Activated CD8-positive, alpha-beta memory T cell treated with anti-CD3 and anti-CD28 coated beads, Interleukin-2, amount 50 U/mL, for 1 hour (primary cell): ENCODE measurements around the gene ADAMTS12.

ENCODE experiments used
- DNase-seq: peaks from one replicate; pipeline ENCODE4 v3.0.0-alpha.2; 2020; ENCODE audit errors: extremely low read depth

Gene ADAMTS12

GRCh38 chr5:33657804-33658440 lies 233.9 kb downstream of the ADAMTS12 start:
- DNase-seq, result no peak

- DNase-seq, result no peak
Measured at GRCh38 chr5:33657176-33657575, 234.6 kb downstream of the ADAMTS12 start.

GRCh38 chr5:33650911-33651310 lies 240.9 kb downstream of the ADAMTS12 start:
- no peak for DNase-seq

GRCh38 chr5:33649549-33650482 lies 242.0 kb downstream of the ADAMTS12 start:
- DNase-seq, result no peak

- no peak for DNase-seq
Measured at GRCh38 chr5:33641744-33642505, 249.9 kb downstream of the ADAMTS12 start.

- DNase-seq, result no peak
Measured at GRCh38 chr5:33639474-33639873, 252.3 kb downstream of the ADAMTS12 start.

- DNase-seq, result no peak
Measured at GRCh38 chr5:33637011-33637410, 254.8 kb downstream of the ADAMTS12 start.

GRCh38 chr5:33635582-33635981 lies 256.2 kb downstream of the ADAMTS12 start:
- no peak for DNase-seq

GRCh38 chr5:33633699-33634098 lies 258.1 kb downstream of the ADAMTS12 start:
- DNase-seq, result no peak

- DNase-seq, result no peak
Measured at GRCh38 chr5:33631786-33632185, 260.0 kb downstream of the ADAMTS12 start.

GRCh38 chr5:33631139-33631538 lies 260.7 kb downstream of the ADAMTS12 start:
- DNase-seq, result no peak

- no peak for DNase-seq
Measured at GRCh38 chr5:33629999-33630398, 261.8 kb downstream of the ADAMTS12 start.

- no peak for DNase-seq
Measured at GRCh38 chr5:33628796-33629195, 263.0 kb downstream of the ADAMTS12 start.

- DNase-seq, result no peak
Measured at GRCh38 chr5:33621514-33621913, 270.3 kb downstream of the ADAMTS12 start.

GRCh38 chr5:33614039-33614438 lies 277.8 kb downstream of the ADAMTS12 start:
- DNase-seq, result no peak

GRCh38 chr5:33612386-33612785 lies 279.4 kb downstream of the ADAMTS12 start:
- DNase-seq, result no peak

GRCh38 chr5:33611877-33612276 lies 279.9 kb downstream of the ADAMTS12 start:
- no peak for DNase-seq

GRCh38 chr5:33608344-33609041 lies 283.3 kb downstream of the ADAMTS12 start:
- DNase-seq, result no peak

- no peak for DNase-seq
Measured at GRCh38 chr5:33604503-33604902, 287.3 kb downstream of the ADAMTS12 start.

- no peak for DNase-seq
Measured at GRCh38 chr5:33601881-33602280, 289.9 kb downstream of the ADAMTS12 start.

- no peak for DNase-seq
Measured at GRCh38 chr5:33595303-33595702, 296.5 kb downstream of the ADAMTS12 start.

GRCh38 chr5:33594006-33594405 lies 297.8 kb downstream of the ADAMTS12 start:
- no peak for DNase-seq
